ENCODE results near the gene ARHGAP26. TPM values are rescaled to one million over a fixed set of nuclear protein-coding genes. Genes with fewer than 3 reads are reported as not detected.
A peak's percentile ranks its signal among the peaks of the same experiment; 100 is the strongest.

ARHGAP26 gene
- total RNA-seq, 4 donors from 2014 or later, result 11.0 to 23.3 (median 14.3) TPM

DNA sequence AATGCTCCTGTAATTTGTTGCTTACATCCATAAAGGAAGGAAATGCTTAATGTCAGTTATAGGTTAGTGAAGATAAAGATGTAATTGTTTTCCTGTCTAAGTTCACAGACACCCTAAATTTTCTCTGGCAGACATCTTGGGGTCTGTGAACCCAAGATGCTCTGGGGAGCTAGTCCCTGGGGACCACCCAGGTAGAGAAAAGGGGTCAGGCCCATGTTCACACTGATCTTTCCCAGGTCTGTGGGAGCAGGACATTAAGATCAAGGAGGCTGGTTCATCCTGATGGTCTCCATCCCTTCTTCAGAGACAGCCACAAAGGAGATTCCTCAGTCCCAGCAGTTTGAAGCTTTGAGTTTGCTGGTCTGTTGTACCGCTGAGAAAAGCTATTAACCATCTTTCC is 267.5 kb downstream of the ARHGAP26 start:
- H3K4me3 ChIP-seq (ENCODE audit: low read depth, poor library complexity, severe bottlenecking), result no peak overlapping the region
- DNase-seq (ENCODE audit: low spot score in 2 of 2), result no peak
- intact Hi-C loops (cut with DNase I; ENCODE audit: low total_unique reads), result no loop called here
- 79 to 94% methylated on average over 1 of the region's 1 CpG for WGBS, 2 donors
- TF ChIP-seq POLR2A (IDR thresholded peaks at IDR 0.05) (no peak), CTCF (IDR thresholded peaks at IDR 0.05) (no peak)

- H3K4me3 ChIP-seq (ENCODE audit: low read depth, poor library complexity, severe bottlenecking), result no peak overlapping the region
- no peak for DNase-seq (ENCODE audit: low spot score in 2 of 2)
- TF ChIP-seq CTCF (IDR thresholded peaks at IDR 0.05), result no peak
- TF ChIP-seq POLR2A (IDR thresholded peaks at IDR 0.05), result no peak
- intact Hi-C loops (cut with DNase I; ENCODE audit: low total_unique reads), result no loop called here
- WGBS, 2 donors, result 89 to 95% methylated on average over 2 of the region's 2 CpGs
These were observed 270.4 kb downstream of the ARHGAP26 start for GRCh38 chr5:143040622-143041021.

DNA sequence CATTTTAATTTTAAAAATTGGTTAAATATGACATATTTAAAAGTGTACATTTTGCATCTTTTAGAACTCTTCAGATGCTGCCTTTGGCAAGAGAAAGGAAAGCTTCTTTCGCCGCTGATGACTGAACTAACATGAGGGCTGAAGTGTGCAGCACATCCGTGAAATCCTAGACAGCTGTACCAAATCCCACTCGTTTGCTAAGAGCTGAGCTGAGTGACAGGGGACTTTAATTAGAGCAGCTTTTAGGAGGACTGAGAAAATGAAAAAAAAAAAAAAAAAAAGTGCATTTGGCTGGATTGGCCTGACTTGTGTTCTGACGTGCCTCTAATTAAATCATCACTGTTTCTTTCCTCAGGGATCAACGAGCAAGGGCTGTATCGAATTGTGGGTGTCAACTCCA is 271.3 kb downstream of the ARHGAP26 start:
- TF ChIP-seq CTCF (IDR thresholded peaks at IDR 0.05) (no peak), POLR2A (IDR thresholded peaks at IDR 0.05) (no peak)
- no peak overlapping the region for H3K4me3 ChIP-seq (ENCODE audit: low read depth, poor library complexity, severe bottlenecking)
- no peak for DNase-seq (ENCODE audit: low spot score in 2 of 2)
- intact Hi-C loops (cut with DNase I; ENCODE audit: low total_unique reads), result no loop called here
- 50 to 64% methylated on average over 7 of the region's 7 CpGs for WGBS, 2 donors

DNA sequence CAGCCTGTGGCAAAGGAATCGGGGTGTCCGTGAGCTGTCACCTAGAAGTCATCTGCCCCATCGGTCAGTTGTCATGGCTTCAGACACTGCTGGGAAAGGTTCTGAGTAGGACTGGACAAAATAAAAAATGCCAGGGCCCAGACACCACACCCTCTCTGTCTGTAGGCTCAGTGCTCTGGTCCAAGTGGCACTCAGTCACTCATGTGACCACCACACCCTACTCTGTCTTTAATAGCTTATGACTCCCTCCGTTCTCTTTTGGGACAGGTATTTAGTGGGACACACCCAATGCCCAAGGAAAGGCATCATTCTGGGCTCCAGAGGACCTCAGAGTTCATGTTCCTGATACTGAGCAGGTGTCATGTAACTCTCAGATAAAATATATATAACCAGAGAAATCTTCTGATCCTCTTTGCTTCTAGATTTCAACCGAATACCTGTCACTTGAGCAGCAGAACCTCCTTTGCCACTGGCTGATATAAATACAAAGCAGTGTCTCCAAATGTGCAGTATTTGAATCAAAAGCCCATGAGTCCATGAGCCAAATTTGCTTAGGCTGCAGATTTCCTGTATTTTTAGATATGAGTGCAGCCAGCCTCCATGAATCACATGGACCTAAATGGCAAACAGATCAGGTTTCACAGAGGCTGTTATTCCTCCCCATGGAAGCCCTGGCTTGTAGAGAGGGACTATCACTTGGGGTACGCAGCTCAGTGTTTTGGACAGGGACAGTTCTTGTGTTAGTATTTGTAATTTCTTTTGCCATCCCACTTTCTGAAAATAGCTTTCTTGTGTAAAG is 272.0 kb downstream of the ARHGAP26 start:
- TF ChIP-seq CTCF (IDR thresholded peaks at IDR 0.05), result no peak
- TF ChIP-seq POLR2A (IDR thresholded peaks at IDR 0.05), result no peak
- intact Hi-C loops (cut with DNase I; ENCODE audit: low total_unique reads), result no loop called here
- no peak for DNase-seq (ENCODE audit: low spot score in 2 of 2)
- WGBS, 2 donors, result 68 to 75% methylated on average over 6 of the region's 6 CpGs
- H3K4me3 ChIP-seq (ENCODE audit: low read depth, poor library complexity, severe bottlenecking), result no peak overlapping the region

DNA sequence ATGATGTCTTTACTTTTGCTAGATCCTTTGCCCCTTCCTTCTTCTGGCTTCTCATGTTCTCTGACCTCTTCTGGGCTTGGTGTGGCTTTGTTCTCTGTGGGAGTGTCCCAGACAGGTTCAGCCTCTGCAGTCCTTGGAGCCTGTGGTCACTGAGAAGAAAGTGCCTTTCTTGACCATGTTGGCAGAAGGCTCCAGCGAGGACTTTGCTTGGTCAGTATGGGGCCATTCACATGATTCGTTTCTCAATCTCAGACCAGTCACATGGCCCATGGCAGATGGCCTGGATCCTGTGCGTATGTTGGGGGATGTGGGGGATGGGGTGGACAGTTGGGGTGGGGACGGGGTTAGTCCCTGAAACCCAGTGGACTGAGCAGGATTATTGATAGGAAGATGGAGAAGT is 274.1 kb downstream of the ARHGAP26 start:
- 79 to 86% methylated on average over 4 of the region's 4 CpGs for WGBS, 2 donors
- no peak overlapping the region for H3K4me3 ChIP-seq (ENCODE audit: low read depth, poor library complexity, severe bottlenecking)
- intact Hi-C loops (cut with DNase I; ENCODE audit: low total_unique reads), result no loop called here
- DNase-seq (ENCODE audit: low spot score in 2 of 2), result no peak
- TF ChIP-seq POLR2A (IDR thresholded peaks at IDR 0.05), result no peak
- TF ChIP-seq CTCF (IDR thresholded peaks at IDR 0.05), result no peak

DNA sequence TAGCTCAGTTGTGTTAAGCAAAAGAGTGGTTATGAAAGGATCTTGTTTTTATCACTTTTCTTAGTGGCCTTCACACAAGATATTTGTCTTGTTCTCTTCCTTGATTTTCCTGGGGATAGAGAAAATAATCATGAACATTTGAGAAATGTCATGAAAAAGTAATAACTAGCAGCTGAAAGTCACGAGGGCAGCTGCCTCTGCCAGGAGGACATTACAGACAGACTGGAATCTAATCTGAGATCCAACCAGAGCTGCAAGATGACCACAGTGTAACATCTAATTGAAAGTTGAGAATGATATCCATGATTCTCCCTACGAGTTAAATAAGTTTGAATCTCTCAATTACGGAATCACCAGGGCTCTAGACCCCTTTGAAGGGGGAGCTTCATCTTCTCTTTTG is 274.9 kb downstream of the ARHGAP26 start:
- intact Hi-C loops (cut with DNase I; ENCODE audit: low total_unique reads), result no loop called here
- WGBS, 2 donors, result 63 to 66% methylated on average over 3 of the region's 3 CpGs
- TF ChIP-seq CTCF (IDR thresholded peaks at IDR 0.05) (no peak), POLR2A (IDR thresholded peaks at IDR 0.05) (no peak)
- peak in 1 of 2 donors; percentile 53 for DNase-seq (ENCODE audit: low spot score in 2 of 2)
- no peak overlapping the region for H3K4me3 ChIP-seq (ENCODE audit: low read depth, poor library complexity, severe bottlenecking)

Data from lower leg skin (tissue), 4 donors.